Ishikawa (cell line): ENCODE results near the gene SHISA8.

Source experiments
- CEBPB ChIP-seq: IDR thresholded peaks from 2 replicates; pipeline ENCODE4 v1.6.1; 2012
- CREB1 ChIP-seq: IDR thresholded peaks from 2 replicates; pipeline ENCODE4 v1.6.1; 2012; ENCODE audit warnings: low read depth
- EGR1 ChIP-seq: IDR thresholded peaks from 2 replicates; pipeline ENCODE4 v1.6.1; 2012
- EP300 ChIP-seq: IDR thresholded peaks from 2 replicates; pipeline ENCODE4 v1.6.1; 2012; ENCODE audit warnings: borderline replicate concordance
- FOXM1 ChIP-seq: IDR thresholded peaks from 2 replicates; pipeline ENCODE4 v1.6.1; 2012; ENCODE audit warnings: low read depth, borderline replicate concordance
- NFIC ChIP-seq: IDR thresholded peaks from 2 replicates; pipeline ENCODE4 v1.6.1; 2012
- RAD21 ChIP-seq: IDR thresholded peaks from 2 replicates; pipeline ENCODE4 v1.6.1; 2012; ENCODE audit warnings: low read depth
- TAF1 ChIP-seq: IDR thresholded peaks from 2 replicates; pipeline ENCODE4 v1.6.1; 2012; ENCODE audit warnings: low read depth, mild to moderate bottlenecking
- TCF12 ChIP-seq: IDR thresholded peaks from 2 replicates; pipeline ENCODE4 v1.6.1; 2012; ENCODE audit warnings: low read depth
- TEAD4 ChIP-seq: IDR thresholded peaks from 2 replicates; pipeline ENCODE4 v1.6.1; 2012
- USF1 ChIP-seq: IDR thresholded peaks from 2 replicates; pipeline ENCODE4 v1.6.1; 2012
- YY1 ChIP-seq: IDR thresholded peaks from 2 replicates; pipeline ENCODE4 v1.6.1; 2012; ENCODE audit warnings: low read depth
- ZBTB7A ChIP-seq: IDR thresholded peaks from 2 replicates; pipeline ENCODE4 v1.6.1; 2012; ENCODE audit warnings: low read depth
- TF ChIP-seq, protein P1 (sequence below): IDR thresholded peaks from 2 replicates; pipeline ENCODE4 v1.6.1; 2012; ENCODE audit warnings: low read depth, mild to moderate bottlenecking
- TF ChIP-seq, protein P2 (sequence below): IDR thresholded peaks from 2 replicates; pipeline ENCODE4 v1.6.1; 2012

The SHISA8 gene

DNA sequence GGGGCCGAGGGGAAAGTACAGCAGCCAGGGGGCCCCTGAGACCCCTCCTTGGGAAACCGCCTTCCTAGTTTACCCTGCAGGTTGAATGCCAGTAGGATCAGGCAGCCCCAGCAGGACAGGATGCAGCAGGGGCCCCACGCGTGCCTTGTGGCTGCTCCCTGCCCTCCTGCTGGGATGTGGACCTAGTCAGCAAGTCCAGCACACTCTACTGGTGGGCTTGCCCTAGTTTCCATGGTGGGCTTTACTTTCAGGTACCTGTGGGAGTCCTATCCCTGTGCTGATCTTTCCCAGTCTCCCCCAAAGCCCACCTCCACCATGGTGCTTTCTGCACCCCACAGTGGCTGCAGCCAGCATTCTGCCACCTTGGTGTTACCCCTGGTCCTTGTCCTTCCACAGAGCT lies 22.2 kb downstream of the SHISA8 start:
- no peak for TF ChIP-seq NFIC
- no peak for TF ChIP-seq CEBPB
- no peak for TF ChIP-seq TEAD4
- TF ChIP-seq USF1 = no peak
- TF ChIP-seq, protein P1, sequence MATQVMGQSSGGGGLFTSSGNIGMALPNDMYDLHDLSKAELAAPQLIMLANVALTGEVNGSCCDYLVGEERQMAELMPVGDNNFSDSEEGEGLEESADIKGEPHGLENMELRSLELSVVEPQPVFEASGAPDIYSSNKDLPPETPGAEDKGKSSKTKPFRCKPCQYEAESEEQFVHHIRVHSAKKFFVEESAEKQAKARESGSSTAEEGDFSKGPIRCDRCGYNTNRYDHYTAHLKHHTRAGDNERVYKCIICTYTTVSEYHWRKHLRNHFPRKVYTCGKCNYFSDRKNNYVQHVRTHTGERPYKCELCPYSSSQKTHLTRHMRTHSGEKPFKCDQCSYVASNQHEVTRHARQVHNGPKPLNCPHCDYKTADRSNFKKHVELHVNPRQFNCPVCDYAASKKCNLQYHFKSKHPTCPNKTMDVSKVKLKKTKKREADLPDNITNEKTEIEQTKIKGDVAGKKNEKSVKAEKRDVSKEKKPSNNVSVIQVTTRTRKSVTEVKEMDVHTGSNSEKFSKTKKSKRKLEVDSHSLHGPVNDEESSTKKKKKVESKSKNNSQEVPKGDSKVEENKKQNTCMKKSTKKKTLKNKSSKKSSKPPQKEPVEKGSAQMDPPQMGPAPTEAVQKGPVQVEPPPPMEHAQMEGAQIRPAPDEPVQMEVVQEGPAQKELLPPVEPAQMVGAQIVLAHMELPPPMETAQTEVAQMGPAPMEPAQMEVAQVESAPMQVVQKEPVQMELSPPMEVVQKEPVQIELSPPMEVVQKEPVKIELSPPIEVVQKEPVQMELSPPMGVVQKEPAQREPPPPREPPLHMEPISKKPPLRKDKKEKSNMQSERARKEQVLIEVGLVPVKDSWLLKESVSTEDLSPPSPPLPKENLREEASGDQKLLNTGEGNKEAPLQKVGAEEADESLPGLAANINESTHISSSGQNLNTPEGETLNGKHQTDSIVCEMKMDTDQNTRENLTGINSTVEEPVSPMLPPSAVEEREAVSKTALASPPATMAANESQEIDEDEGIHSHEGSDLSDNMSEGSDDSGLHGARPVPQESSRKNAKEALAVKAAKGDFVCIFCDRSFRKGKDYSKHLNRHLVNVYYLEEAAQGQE = no peak
- TF ChIP-seq TCF12 = no peak
- TF ChIP-seq TAF1 = no peak
- no peak for TF ChIP-seq FOXM1
- TF ChIP-seq RAD21 = no peak
- TF ChIP-seq CREB1 = no peak

- TF ChIP-seq CREB1 (no peak), CEBPB (no peak)
Measured at GRCh38 chr22:41891407-41891806, 23.5 kb downstream of the SHISA8 start.

DNA sequence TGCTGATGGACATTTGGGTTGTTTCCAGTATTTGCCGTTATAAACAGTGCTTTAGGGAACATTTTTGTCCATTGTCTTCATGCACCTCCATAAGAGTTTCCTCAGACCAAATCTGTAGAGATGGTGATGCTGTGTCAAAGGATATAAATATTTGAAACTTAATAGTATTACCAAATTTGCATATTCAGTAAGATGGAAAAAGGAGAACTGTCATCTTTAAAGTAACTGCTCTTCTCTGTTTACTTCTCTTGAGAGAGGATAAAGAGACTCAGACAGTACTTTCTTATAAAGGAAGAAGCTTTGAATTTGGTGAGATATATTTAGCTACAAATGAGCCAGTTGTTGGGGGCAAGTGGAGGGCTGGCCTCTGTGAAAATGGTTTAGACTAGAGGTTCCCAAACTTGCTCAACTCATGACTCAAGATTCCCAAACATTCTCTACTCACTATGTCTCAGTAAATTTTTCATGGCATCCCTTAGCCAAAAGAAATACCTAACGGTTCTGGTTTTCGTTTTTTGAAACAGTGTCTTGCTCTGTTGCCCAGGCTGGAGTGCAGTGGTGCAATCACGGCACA lies 26.2 kb downstream of the SHISA8 start:
- no peak for TF ChIP-seq ZBTB7A
- TF ChIP-seq, protein P1 = no peak
- TF ChIP-seq RAD21 = no peak
- TF ChIP-seq NFIC = no peak
- TF ChIP-seq, protein P2, sequence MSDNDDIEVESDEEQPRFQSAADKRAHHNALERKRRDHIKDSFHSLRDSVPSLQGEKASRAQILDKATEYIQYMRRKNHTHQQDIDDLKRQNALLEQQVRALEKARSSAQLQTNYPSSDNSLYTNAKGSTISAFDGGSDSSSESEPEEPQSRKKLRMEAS = no peak
- no peak for TF ChIP-seq FOXM1

GRCh38 chr22:41885516-41885915 lies 29.4 kb downstream of the SHISA8 start:
- TF ChIP-seq TCF12 (no peak), FOXM1 (no peak), CEBPB (no peak), YY1 (no peak), RAD21 (no peak), NFIC (no peak), USF1 (no peak), TEAD4 (no peak), CREB1 (no peak), ZBTB7A (no peak), EGR1 (no peak), EP300 (no peak), TAF1 (no peak)
- TF ChIP-seq, protein P2 = no peak
- TF ChIP-seq, protein P1 = no peak

DNA sequence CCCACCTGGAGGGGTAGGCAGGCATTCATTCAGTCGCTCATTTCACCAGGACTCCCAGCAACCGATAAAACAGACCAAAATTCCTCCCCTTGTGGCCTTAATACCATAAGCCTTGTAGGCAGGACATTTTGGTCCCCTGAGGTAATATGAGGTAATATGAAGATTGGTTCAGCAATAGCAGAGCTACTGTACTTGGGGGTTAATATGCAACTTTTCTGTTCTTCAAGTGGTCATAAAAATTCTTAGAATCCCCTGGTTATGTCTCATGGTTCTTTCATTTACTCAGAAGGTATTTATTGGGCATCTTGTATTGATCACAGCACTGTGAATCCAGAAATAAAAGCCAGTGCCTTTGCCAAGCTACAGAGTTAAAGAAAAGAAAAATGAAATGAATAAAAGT lies 29.8 kb downstream of the SHISA8 start:
- TF ChIP-seq ZBTB7A (no peak), EP300 (no peak), CEBPB (no peak), TEAD4 (no peak), TCF12 (no peak), NFIC (no peak), TAF1 (no peak), FOXM1 (no peak), YY1 (no peak), EGR1 (no peak), CREB1 (no peak), USF1 (no peak), RAD21 (no peak)
- TF ChIP-seq, protein P2 = no peak
- TF ChIP-seq, protein P1 = no peak
